Keratinocyte (primary cell): Measurements from ENCODE around the gene MED23. TPM values are rescaled to one million over a fixed set of nuclear protein-coding genes. Genes with fewer than 3 reads are reported as not detected.

ENCODE experiments used
- DNase-seq: peaks from one replicate; pipeline ENCODE4 v3.0.0-alpha.2; 2011; ENCODE audit warnings: low read depth, missing footprints, low spot score
- FAIRE-seq: peaks from 2 replicates; lab custom pipeline; 2011; peaks lifted over from hg19 to GRCh38; lab: Jason Lieb, UNC
- H2AFZ ChIP-seq: 2 replicates; pipeline ENCODE4 v1.6.0; 2012; ENCODE audit warnings: low read length, control low read depth, inconsistent platforms; ENCODE audit not compliant: control insufficient read depth
- H3K27ac ChIP-seq: 2 replicates; pipeline ENCODE4 v1.5.1; 2011; ENCODE audit warnings: low read length; ENCODE audit not compliant: control insufficient read depth, insufficient read depth
- H3K27me3 ChIP-seq: 3 replicates; pipeline ENCODE4 v1.6.0; 2011; ENCODE audit warnings: low read length; ENCODE audit not compliant: control insufficient read depth, insufficient read depth; ENCODE audit errors: extremely low read depth
- H3K36me3 ChIP-seq, 2 experiments: 2 replicates in 1 of 2; 3 replicates in 1 of 2; pipeline ENCODE4 v1.5.1; 2011; ENCODE audit warnings: low read length in 2 of 2, mild to moderate bottlenecking in 1 of 2; ENCODE audit not compliant: control insufficient read depth in 2 of 2, insufficient read depth in 2 of 2; ENCODE audit errors: extremely low read depth in 1 of 2
- H3K4me1 ChIP-seq: 3 replicates; pipeline ENCODE4 v1.5.1; 2011; ENCODE audit warnings: low read length; ENCODE audit not compliant: control insufficient read depth, insufficient read depth; ENCODE audit errors: extremely low read depth
- H3K4me2 ChIP-seq: 3 replicates; pipeline ENCODE4 v1.6.0; 2011; ENCODE audit warnings: low read depth, low read length; ENCODE audit not compliant: control insufficient read depth, insufficient read depth; ENCODE audit errors: extremely low read depth
- H3K4me3 ChIP-seq, 3 experiments: fragments of 200-600 bp in 1 of 3; sonication (generic) in 1 of 3; 2 replicates in 2 of 3; 3 replicates in 1 of 3; pipeline ENCODE4 v1.5.1; 2011 to 2016; ENCODE audit warnings: low read length in 3 of 3, mild to moderate bottlenecking in 3 of 3, control low read depth in 2 of 3, inconsistent platforms in 1 of 3, low read depth in 1 of 3, mixed read lengths in 1 of 3, mixed run types in 1 of 3, moderate library complexity in 1 of 3; ENCODE audit not compliant: control insufficient read depth in 2 of 3, insufficient read depth in 2 of 3; ENCODE audit errors: extremely low read depth in 1 of 3
- H3K79me2 ChIP-seq: 2 replicates; pipeline ENCODE4 v1.6.0; 2012; ENCODE audit warnings: low read length; ENCODE audit not compliant: control insufficient read depth, insufficient read depth
- H3K9ac ChIP-seq: 3 replicates; pipeline ENCODE4 v1.6.0; 2011; ENCODE audit warnings: low read length; ENCODE audit not compliant: control insufficient read depth, insufficient read depth; ENCODE audit errors: extremely low read depth
- H3K9me1 ChIP-seq: 3 replicates; pipeline ENCODE4 v1.6.0; 2011; ENCODE audit warnings: low read length; ENCODE audit not compliant: control insufficient read depth, insufficient read depth; ENCODE audit errors: extremely low read depth
- H3K9me3 ChIP-seq: 2 replicates; pipeline ENCODE4 v1.5.1; 2012; ENCODE audit warnings: low read depth, low read length; ENCODE audit not compliant: control insufficient read depth
- H4K20me1 ChIP-seq: 3 replicates; pipeline ENCODE4 v1.6.0; 2011; ENCODE audit warnings: low read length; ENCODE audit not compliant: control insufficient read depth, insufficient read depth; ENCODE audit errors: extremely low read depth
- EZH2 ChIP-seq: IDR thresholded peaks from one replicate; pipeline ENCODE4 v1.6.1; 2012; ENCODE audit warnings: inconsistent platforms, mild to moderate bottlenecking, low read length, moderate library complexity
- dilution Hi-C: fragments of 300-500 bp; cut with MboI; formaldehyde crosslinking; loops from one replicate; pipeline ENCODE4 v1.7.0; 2020; ENCODE audit warnings: low sequenced_read_pairs; ENCODE audit not compliant: extremely low pct_ligation_motif_present
- polyA plus RNA-seq, 5 experiments: library from polyadenylated mRNA; depleted of rRNA in 3 of 5; stranded (reverse) in 3 of 5; stranded (forward) in 1 of 5; unstranded in 1 of 5; fragments of >200 nt; gene quantifications; 1 replicate in 1 of 5; 2 replicates in 3 of 5; 3 replicates in 1 of 5; pipeline versions ENCODE4 v1.2.1 to v1.2.3, GENCODE V29; 2011 to 2012; ENCODE audit warnings: missing spikeins in 2 of 5, low read depth in 1 of 5, low replicate concordance in 1 of 5
- TF ChIP-seq, protein P1 (sequence below), 3 experiments: IDR thresholded peaks in 1 of 3; conservative IDR thresholded peaks in 1 of 3; optimal IDR thresholded peaks in 1 of 3; 2 replicates in 2 of 3; 3 replicates in 1 of 3; pipeline versions ENCODE3 to v1.5.1; 2011; ENCODE audit warnings: low read length in 3 of 3, mild to moderate bottlenecking in 3 of 3, moderate library complexity in 2 of 3, control low read depth in 1 of 3, inconsistent platforms in 1 of 3; ENCODE audit not compliant: insufficient read depth in 2 of 3; ENCODE audit errors: extremely low read depth in 1 of 3

MED23 gene
- polyA plus RNA-seq, 1 donor (not counting 4 experiments of a cell fraction or from before 2014, with no cell fraction given), result 24.9 TPM

DNA sequence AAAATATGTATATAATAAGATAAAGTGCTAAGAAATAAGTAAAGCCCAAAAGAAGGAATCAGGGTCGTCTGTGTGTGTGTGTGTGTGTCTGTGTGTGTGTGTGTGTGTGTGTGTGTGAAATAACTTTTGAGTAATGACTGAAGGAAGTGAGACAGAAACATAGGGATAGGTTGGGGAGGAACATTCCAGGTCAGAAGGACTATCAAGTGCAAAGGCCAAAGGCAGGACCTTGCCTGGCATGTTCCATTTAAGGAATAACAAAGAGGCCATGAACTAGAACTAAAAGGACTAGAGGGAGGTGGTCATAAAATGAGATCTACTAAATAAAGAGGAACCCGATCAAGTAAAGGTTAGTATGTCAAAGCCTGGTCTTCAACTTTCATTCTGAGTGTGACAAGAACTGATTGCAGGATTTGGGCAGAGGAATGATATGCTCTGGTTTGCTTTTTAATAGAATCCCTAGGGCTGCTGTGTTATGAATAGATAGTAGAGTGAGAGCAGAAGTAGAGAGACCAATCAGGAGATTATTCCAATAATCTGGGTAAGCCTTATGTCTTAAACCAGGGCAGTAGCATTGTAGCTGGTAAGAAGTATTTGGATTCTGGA lies 15.9 kb upstream of the MED23 start:
- Histone ChIP-seq H4K20me1 (no peaks in the 10 kb centered on the region), H3K27ac (no peak overlapping the region), H3K9me1 (no peaks in the 10 kb centered on the region), H3K36me3 (no peaks in the 10 kb centered on the region), H2AFZ (no peak overlapping the region), H3K4me2 (no peak overlapping the region), H3K9ac (no peak overlapping the region), H3K4me1 (no peaks in the 10 kb centered on the region), H3K4me3 (no peak overlapping the region), H3K9me3 (no peaks in the 10 kb centered on the region), H3K79me2 (no peaks in the 10 kb centered on the region), H3K27me3 (no peaks in the 10 kb centered on the region)
- DNase-seq (no peak), FAIRE-seq (no peak)
- dilution Hi-C loops, result no loop called here
- TF ChIP-seq, protein P1, sequence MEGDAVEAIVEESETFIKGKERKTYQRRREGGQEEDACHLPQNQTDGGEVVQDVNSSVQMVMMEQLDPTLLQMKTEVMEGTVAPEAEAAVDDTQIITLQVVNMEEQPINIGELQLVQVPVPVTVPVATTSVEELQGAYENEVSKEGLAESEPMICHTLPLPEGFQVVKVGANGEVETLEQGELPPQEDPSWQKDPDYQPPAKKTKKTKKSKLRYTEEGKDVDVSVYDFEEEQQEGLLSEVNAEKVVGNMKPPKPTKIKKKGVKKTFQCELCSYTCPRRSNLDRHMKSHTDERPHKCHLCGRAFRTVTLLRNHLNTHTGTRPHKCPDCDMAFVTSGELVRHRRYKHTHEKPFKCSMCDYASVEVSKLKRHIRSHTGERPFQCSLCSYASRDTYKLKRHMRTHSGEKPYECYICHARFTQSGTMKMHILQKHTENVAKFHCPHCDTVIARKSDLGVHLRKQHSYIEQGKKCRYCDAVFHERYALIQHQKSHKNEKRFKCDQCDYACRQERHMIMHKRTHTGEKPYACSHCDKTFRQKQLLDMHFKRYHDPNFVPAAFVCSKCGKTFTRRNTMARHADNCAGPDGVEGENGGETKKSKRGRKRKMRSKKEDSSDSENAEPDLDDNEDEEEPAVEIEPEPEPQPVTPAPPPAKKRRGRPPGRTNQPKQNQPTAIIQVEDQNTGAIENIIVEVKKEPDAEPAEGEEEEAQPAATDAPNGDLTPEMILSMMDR (optimal IDR thresholded peaks at IDR 0.05 in 1 of 3, IDR thresholded peaks at IDR 0.05 in 1 of 3, conservative IDR thresholded peaks at IDR 0.05 in 1 of 3; ENCODE audit: extremely low read depth in 1 of 3, insufficient read depth in 2 of 3, low read length in 3 of 3), result no peak
- TF ChIP-seq EZH2, result no peak

DNA sequence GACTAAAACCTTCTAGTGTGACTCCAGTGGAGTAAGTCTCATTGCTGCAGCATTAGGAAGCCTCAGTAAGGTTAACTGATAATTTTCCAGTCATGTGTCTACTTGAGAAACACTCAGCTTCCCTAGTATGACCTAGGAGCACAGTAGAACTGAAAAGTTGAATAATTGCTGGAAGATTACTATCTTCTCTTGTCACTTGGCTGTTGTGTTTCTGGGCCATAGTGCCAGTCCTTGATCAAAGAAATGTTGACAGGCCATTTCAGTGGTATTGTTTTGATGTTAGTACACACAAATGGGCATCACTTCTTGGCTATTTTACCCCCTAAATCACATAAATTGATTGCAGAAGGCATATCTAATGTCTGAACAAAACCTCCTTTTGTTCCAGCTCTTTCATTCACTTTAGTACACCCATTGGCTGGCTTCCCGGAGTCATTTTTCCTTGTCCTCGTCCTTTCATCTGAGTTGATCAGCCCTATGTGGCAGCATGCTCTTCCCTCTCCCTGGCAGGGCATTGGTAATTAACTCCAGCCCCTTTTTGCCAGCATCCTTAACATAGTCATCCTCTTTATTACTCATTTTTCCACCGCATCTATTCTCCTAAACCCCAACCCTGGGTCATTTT lies 15.1 kb upstream of the MED23 start:
- Histone ChIP-seq H3K9me1 (no peaks in the 10 kb centered on the region), H3K4me1 (no peaks in the 10 kb centered on the region), H3K4me3 (no peak overlapping the region), H3K9ac (no peak overlapping the region), H4K20me1 (no peaks in the 10 kb centered on the region), H3K4me2 (no peak overlapping the region), H3K27me3 (no peaks in the 10 kb centered on the region), H3K9me3 (no peaks in the 10 kb centered on the region), H3K36me3 (no peaks in the 10 kb centered on the region), H2AFZ (no peak overlapping the region), H3K27ac (no peak overlapping the region), H3K79me2 (no peaks in the 10 kb centered on the region)
- DNase-seq, result no peak
- FAIRE-seq, result no peak
- TF ChIP-seq EZH2, result no peak
- TF ChIP-seq, protein P1 (optimal IDR thresholded peaks at IDR 0.05 in 1 of 3, IDR thresholded peaks at IDR 0.05 in 1 of 3, conservative IDR thresholded peaks at IDR 0.05 in 1 of 3; ENCODE audit: extremely low read depth in 1 of 3, insufficient read depth in 2 of 3, low read length in 3 of 3), result no peak
- dilution Hi-C loops, result no loop called here
